ENCODE measurements around the gene MSH2.
"Not testable (repeated sequence)": the region's sequence is repeated elsewhere in the genome, so short reads cannot be mapped to it uniquely, and the experiment has no call there.

MSH2 gene

DNA sequence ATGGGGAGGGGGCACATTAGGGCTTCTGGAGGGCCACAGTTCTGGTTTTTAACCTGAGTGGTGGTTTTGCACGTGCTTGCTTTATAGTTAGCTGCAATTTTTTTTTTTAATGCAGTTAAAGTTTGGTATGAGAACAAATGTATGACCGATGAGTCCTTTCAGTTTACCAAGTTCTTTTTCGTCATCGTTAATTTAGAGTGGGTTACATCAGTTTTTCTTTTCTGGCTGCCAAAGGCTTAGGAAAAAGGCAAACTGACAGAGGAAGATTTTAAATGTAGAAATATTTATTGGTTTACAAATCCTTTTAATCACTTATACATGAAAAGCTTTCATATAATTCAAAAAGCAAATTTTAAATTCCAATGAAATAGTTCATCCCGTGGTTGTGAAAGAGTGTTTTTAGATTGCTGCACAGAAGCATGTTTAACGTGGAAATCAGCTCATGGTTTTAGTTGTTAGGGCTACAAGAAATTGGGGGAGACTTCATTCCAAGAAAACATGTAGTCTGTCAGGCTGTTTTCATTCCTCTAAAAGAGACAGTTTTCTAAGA, 82.9 kb downstream of the MSH2 start:
- no peak for DNase-seq

DNA sequence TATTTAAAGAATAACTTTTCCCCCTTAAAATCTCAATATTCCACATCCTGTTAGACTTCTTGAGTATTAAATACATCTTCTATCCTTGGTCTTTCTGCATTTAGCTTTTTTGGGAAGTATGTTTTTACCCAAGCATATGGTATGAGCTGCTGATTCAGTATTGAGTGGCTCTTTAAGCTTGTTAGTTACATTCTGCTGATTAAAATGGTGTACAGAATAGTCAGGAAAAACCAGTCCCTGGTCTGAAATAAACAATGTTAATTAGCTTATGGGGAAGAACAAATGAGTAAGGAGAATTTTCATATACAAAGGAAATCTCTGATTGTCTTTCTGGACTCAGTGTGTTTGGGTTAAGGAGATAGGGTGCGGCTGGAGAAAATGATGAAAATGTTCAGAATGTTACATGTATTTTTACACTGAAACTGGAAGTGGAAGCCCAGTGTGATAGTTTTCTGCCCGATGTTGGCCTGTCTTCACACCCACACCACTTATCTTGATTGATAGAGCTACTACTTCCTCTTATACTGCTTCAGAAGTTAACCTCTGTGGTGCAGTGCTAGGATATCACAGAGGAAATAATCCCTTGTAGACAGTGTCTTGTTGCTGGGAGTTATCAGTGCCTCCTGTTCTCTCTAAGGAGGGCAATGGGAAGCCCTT, 84.0 kb downstream of the MSH2 start:
- no peak for DNase-seq

DNA sequence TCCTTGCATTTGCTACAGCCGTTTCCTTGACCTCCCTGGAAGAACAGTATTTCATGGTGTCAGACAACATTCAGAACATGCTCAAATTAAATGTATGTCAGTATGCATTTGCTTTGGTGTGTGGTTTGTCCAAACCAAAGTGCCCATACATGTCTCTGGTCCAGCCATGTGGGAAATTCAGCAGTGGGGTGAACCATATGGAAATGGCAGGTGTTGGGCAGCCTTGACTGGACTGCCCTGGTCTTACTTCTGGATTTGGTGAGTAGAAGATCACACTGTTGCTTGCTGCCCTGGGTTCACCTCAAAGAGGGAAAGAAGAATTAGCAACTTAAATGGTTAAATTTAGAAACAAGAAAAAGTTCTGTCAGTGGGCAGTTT, 84.5 kb downstream of the MSH2 start:
- DNase-seq, result no peak

DNA sequence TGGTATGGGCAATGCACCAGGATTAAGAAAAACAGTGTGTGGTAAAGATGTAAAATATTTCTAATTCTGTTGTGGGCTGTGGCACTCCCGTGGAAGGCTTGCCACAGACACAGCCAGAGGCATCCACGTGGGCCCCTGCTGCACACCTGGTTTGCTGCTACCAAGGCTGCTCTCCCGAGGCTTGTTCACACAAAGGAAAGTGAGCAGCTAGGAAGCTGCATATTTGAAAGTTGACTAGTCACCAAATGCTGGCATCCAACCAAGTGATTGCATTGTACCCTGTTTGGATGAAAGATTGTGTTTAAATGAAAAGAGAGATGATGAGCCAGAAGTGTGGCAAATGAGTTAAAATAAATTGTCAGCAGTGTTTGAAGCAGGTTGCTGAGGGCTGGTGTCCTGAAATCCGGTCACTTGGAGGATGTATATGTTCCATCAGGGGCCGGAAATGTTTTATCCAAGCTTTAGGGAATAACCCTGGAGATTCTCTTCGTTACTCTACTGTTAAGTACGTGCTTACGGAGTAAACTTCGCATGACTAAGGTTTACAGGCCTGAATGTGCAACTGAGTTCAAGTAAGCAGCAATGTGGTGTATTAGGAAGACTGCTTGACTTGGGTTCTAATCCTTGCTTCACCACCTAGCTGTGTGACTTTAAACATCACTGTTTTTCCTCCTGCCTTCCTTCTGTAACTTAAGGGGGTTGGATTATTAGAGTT, 86.1 kb downstream of the MSH2 start:
- no peak for DNase-seq

DNA sequence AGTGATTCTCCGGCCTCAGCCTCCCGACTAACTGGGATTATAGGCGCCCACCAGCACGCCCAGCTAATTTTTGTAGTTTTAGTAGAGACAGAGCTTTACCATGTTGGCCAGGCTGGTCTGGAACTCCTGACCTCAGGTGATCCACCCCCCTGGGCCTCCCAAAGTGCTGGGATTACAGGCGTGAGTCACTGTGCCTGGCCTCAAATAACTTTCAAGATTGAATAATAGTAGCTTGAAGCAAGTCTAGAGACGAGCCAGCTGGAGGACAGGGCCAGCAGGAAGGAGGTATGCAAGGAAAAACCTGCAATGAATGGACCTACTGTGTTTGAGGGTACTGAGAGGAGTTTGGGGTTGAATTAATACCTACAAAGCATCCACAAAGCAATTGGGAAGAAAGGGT, 87.5 kb downstream of the MSH2 start:
- no peak for DNase-seq

DNA sequence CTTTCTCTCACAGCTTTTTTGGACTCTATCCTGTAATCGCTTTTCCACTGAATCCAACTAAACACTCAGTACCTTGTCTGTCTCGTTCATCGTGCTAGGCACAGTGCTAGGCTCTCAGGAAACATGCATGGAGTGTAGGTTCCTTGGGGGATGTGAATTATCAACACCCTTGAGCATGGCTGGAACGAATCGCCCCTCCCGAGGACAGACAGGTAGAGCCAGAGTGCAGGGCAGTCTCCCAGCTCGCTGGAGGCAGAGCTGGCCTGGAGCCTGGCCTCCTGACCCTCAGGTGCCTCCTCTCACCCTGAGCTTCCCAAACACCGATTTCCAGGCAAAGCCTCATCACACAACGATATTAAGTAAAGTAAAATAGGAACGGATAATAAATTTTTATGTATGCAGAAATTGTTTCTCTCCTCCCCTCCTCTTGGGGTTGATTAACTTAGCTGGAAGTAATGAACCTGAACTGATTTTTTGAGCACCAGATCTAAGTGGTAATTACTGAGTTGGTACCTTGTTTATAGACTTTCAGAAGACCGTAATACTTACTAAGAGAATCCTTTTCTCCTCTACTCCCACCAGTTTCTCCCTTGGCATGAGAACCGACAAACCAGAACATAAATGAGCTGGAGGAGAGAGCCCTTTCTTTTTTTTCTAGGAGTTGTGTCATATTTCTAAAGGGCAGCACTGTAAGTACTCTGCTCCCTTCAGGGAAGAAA, 90.5 kb downstream of the MSH2 start:
- DNase-seq, result no peak

DNA sequence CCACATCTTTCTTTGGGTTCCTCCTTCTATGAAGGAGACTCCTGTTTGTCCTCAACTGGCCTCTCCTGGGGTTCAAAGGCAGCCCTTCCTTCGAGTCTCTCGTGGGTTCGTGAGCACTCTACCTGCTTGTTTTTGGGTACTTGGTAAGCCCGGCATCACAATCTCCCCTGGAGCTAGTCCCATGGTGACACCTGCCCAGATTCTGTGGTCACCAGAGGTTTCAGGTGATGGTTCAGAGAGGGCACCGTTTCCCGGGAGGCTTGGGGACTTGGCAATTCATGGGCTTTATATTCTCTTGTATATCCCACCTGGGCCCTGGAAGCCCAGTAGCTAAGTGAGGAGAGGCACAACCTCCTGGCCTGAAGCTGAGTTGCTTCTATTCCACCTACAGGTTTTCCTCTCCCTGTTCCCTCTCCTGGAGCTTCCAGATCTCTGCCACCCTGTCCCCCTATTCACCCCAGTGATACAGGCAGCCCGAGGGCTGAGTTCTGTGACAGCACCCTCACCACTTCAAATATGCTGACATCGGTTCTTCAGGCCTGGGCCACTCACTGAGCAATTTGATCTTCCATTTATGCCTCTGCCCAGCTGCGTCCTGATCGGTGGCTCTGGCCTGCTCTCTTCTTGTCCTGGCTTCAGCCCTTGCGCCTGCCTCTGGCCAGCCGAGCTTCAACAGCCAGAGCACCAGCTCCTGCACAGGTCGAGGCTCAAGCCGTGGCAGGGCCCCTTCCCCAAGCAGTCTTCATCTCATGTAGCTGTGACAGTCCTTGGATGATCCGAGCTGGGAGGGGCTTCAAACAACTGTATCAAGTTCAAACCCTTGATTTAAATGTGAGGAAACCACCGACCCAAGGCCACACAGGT, 91.5 kb downstream of the MSH2 start:
- no peak for DNase-seq

DNA sequence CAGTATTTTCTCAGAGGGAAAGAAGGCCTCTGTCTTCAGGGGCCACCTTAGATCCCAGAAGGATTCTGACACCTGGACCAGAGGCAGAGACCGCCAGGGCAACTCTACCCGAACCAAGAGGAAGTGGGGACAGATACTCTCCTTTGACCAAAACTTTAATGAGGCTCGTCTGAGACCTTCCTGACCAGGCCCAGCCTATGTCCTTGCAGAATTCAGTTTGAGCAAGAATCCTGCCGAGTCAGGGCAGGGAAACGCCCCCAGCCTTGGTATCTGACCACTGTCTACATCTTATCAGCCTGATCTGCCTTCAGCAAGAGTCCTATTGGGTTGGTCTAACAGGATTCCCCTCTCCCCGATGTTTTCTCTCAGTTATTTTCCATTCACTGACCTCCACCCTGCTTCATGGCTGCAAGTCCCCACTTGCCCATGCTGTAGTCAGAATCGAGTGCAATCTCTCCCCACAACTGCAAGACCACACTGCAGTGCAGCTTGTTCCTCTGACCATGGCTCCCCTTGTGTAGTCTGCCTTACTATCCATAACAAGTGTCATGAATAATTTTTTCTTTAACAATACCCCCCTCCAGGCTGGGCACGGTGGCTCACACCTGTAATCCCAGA, 95.0 kb downstream of the MSH2 start:
- DNase-seq, result no peak

DNA sequence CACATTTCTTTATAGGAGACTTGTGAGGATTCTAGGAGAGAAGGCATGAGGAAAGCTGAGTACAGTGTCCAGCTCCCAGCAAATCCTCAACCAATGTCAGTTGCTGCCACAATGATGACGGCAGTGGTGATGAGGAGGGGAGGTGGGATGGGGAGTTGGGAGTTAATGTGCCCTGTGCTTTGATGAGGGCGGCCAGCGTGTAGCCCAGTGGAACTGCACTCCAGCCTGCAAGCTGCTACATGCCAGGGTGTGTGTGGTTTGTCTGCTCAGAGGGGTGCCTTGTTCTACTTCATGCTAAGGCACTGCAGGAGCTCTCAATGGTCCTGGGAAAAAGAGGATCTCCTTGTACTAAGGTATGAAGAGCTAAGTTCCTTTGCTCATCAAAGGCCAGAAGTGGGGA, 96.1 kb downstream of the MSH2 start:
- no peak for DNase-seq

DNA sequence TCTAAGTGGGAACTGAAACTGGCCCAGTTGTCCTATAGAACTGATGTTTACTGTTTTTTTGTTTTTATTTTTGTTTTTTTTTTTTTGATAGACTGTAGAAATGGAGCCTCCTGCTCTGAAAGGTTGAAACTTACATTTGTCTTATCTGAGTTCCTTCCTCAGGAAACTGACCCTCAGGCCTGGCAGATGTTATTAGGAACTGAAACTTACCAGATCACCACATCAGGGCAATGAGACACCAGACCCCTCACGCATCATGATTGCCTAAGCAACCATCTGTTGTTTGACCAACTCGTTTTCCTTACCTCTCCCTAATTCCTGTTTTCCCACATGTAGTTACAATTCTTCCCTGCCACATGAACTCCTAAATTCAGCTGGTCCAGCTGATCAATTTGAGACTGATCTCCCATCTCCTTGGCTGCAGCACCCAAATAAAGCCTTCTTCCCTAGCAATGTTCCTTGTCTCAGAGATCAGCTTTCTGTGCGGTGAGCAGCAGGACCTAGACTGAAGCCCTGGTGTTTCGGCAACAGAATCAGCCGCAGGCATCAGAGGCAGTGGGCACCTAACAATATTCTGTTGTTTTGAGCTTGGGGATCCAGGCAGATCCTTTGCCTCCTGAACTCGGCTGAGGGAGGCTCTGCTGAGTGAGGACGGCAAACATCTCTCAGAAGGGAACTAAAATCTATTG, 96.8 kb downstream of the MSH2 start:
- no peak for DNase-seq

DNA sequence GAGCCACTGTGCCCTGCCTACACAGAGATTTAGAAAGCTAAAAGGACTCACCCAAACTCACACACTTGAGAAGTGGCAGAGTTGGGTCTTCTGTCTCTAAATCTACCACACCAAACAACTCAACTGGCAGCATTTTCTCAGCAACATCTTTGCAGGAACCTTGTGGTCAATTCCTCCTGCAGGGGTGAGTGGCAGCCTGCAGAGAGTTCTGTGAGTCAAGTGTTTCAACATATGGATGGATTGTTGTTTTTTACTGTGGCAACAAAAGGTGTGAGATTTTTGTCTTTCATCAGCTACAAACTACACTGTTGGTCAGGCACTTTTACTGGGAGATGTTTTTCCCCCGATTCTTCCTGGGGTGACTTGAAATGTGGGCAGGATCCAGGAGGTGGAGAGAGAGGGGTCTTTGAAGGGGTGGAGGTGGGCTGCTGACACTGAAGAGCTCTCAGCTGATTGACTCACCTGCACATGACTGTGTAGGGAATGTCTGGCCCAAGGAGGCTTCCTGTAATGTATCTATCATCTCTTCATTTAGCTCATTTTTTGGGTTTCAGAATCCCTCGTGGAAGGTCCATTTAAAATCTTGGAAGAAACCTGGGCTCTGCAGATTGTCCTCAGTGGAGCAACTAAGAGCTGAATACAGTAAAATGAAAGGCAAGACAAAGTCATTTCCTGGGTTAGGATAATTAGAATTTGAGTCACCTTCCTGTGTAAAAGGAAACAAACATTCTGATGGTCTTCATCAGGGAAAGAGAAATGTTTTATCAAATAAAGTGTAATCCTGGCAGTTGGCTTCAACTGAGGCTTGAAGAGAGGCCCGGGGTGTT, 98.6 kb downstream of the MSH2 start:
- DNase-seq, result no peak

DNA sequence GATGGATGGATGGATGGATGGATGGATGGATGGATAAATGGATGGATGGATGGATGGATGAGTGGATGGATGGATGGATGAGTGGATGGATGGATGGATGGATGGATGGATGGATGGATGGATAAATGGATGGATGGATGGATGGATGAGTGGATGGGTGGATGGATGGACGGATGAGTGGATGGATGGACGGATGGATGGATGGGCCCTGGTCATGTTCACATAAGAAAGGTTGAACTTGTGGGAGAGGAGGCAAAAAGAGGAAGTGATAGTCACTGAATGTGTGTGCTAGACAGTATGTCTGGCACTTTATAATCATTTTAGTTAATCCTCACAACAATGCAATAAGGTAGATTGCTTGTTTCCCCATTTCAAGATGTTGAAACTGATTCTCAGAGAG, 99.5 kb downstream of the MSH2 start:
- DNase-seq, result not testable (repeated sequence)

DNA sequence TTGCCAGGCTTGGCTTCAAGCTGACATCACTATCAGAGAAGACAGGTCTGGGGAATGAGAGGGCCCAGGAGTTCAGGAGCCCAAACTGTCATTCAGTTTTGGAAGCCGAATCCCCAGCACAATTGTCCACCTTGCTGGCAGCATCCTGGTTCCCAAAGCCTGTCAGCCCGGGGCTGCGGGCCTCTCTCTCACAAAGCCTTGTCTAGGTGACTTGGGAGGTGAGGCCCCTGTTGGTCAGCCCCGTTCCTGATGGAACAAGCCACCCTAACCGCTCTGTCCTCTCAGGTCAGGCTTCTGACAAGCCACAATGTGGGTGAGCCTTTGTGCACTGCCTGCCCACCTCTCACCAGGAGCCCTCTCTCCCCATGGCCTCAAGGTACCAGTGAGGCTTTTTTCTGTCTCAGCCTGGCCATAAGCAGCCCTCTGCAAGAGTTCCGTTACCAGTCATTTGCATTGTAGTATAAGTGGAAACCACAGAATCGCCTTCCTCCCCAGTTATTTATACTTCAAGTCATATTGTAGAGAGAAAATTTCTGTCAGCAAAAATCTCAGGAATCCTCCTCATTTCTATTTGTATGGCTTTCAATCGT, 100.6 kb downstream of the MSH2 start:
- no peak for DNase-seq

DNA sequence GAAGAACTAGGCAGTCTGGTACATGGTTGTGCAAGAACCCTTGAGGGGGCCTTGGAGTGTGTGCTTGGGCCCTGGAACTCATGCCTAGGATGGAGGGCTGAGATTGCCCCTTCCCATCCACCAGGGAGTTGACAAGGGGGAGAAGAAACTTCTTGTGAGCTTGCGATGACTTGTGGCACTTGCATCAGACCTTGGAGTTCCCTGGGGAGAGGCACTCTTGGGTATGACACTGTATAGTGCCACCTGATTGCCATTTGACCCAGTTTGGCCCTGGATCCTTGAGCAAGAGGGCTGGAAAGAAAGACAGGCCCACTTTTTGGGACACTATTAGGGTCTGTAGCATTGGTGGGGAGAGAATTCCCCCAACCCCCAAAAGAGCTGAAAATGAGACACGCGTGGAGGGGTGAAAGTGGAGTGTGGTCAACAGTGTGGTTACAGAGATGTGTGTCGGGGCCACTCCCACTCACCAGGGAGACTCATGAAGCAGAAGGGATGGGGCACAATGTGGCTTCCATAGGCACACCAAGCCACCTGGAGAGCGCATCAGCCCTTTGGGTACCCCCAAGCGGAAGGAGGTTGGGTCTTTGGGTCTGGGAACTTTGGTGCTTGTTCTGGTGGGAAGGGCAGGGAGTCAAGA, 101.3 kb downstream of the MSH2 start:
- no peak for DNase-seq

DNA sequence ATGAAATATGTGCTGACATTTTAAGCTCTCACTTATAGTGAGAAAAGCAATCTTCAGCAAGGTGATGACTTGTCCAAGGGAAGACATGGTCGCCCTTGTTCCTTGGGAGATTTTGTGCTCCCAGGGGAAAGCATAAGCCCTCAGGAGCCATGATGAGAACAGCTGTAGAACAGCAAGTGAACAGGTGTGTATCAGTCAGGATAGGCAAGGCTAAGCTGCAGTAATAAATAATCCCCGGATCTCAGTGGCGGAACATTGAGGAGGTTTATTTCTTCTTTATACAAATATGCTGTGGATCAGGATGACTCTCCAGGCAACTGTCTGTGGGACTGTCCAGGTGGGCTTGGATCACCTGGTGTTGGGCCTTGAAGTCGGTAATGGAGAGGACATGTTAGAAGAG, 103.1 kb downstream of the MSH2 start:
- no peak for DNase-seq

DNA sequence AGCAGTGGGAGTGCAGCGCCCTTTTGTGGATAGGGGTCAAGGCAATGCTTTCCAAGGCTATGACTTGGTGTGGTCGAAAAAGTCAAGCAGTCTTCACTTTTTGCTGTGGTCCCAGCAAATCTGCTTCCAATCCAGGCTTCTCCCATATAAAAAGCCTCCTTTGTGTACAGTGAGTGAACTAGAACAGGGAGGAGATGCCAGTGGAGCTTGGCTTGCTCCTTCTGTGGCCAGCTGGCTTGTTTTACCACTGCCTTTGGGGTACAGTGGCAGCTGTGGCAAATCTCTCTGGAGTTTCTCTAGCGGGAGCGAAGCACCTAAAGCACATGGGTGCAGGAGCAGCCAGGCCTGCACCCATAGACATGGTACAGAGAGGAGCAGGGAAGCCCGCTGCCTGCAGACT, 103.5 kb downstream of the MSH2 start:
- no peak for DNase-seq

DNA sequence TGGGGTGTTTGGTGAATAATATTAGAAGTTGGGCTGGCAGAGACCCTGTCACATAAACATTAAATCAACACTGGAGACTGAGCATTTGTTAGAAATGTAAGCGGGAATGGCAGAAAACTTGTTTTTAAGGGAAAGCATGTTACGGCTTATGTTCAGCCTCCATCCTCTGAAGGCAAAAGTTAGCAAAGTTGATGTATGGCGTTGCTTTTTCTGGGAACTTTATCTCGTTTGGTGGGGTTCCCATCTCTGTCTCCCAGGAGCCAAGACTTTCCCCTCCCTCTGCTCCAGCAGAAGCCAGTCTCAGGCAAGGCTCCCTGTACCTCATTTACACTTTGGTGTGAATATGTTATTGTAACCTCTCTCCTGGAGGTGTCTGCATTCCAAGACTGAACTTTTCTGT, 105.1 kb downstream of the MSH2 start:
- no peak for DNase-seq

DNA sequence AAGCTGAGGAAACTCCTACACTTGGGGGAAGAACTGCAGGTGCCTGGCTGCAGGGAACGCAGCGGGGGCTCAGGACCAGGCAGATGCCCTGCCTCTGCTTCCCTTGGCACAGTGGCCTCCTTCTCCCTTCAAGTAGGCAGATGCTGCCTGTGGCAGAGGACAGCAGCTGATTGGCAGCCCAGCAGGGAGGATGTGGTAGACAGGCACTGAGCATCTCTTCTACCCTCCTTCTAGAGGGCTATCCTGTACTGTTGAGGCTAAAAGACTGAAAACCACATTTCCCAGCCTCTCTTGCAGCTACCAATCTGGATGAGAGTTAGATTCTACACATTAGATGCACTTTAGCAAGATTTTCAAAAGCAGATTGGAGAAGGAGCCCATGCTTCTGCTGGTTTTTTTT, 105.7 kb downstream of the MSH2 start:
- DNase-seq, result no peak

DNA sequence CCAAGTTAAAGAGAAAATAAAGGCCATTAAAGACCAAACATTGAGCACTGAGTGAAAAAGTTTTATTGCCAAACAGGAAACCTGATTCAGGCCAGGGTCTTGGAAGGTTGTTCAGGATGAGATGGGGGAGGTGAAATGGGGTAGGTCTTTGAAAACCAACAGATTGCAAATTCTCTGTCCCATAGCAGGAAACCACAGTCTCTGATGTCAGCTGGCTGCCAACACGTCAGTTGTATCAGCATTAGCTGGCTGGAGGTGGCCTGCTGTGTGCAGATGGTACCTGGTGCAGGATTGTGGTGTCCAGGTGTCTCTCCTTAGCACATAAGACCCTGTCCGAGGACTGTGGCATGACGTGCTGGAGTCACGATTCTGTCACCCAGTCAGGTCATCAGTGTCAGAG, 106.3 kb downstream of the MSH2 start:
- no peak for DNase-seq

DNA sequence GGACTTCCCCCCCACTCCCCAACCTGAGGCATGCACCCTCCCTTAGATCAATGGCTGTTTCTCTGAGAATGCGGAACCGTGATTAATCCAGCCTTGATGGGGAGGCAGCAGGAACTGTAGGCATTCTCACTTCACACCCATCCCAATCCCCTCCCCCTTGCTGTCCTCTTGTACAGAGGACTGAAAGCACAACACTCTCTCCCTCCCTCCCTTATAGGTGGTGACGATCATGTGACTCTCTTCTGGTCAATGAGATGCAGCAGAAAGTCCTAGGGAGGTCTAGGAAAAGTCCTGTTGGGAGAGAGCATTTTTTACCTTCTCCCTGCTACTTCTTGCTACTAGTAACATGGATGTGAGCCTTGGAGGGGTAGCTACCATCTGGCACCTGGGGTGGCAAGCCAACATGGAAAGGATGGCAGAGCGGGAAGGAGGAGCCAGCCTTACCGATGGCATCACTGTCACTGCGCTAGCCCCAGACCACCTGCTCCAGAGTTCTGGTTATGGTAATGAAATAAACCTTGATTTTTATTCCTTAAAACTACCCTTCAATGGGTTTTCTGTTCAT, 106.9 kb downstream of the MSH2 start:
- no peak for DNase-seq
